ENCODE data around the gene KANK2.

DNA sequence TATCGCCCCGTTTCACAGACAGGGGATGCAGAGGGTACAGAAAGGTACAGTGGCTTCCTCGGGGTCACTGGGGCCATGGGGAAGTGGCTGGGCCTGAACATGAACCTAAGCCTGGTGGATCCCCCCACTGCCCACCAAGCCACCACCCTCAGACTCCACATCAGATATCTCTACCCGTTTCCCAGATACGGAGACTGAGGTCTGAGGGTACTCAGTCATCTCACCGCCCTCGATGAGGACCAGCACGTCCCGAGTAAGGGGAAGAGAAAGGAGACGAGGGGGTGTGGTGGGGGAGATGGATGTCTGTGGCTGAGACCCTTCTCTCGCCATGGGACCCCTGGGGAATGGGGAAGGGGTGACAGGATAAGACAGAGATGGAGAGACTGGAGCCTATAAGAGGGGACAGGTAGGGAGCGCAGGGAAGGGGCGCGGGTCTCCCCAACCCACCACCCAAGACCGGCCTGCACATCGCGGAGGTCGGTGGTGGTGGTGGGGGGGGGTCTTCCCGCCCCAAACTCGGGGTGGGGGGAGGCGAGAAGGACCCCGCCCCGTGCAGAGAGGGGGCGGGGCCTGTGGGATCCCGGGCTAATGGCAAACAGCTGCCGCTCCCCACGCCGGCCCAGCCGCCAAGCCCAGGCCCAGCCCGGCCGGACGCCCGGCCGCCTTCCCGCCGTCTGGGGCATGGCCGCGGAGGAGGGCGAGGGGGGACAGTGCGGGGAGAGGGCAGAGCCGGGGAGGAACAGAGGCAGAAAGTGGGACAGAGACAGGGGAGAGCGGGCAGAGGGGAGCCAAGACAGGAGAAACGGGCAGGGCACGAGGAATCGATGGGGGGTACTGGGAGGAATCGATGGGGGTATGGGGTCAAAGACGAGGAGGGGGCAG, 698 bp downstream of the KANK2 start:
- TF ChIP-seq POLR2A (IDR thresholded peaks at IDR 0.05; ENCODE audit: low read length), result no peak
- no peak for TF ChIP-seq GATA1 (IDR thresholded peaks at IDR 0.05; ENCODE audit: low read depth, low read length)

All from erythroblast (primary cell).